Body of pancreas (tissue), 4 donors: ENCODE measurements around the gene WNT11.

Source experiments
- CTCF ChIP-seq, 7 experiments: fragments of 450-650 bp in 4 of 7; fragments of 200-600 bp in 3 of 7; sonication (generic) in 3 of 7; IDR thresholded peaks; one replicate each; pipeline ENCODE4 v1.5.1; 2016 to 2019; ENCODE audit warnings: antibody characterized with exemption in 7 of 7
- POLR2A ChIP-seq, 3 donors: fragments of 450-650 bp; IDR thresholded peaks; one replicate each; pipeline ENCODE4 v1.6.1; 2016; ENCODE audit warnings: antibody characterized with exemption in 3 of 3, mild to moderate bottlenecking in 2 of 3

- TF ChIP-seq CTCF (IDR thresholded peaks at IDR 0.05) (no peak), POLR2A (IDR thresholded peaks at IDR 0.05) (no peak)
These were observed 15.9 kb downstream of the WNT11 start for GRCh38 chr11:76190376-76190775.
